PFSK-1 (cell line): ENCODE results near the gene NFIC.

Experiments used
- FOXP2 ChIP-seq: optimal IDR thresholded peaks from 2 replicates; pipeline ENCODE3; 2011; ENCODE audit warnings: borderline replicate concordance, control low read depth, inconsistent platforms; ENCODE audit not compliant: insufficient read depth; ENCODE audit errors: extremely low read length, extremely low read depth
- POLR2AphosphoS5 ChIP-seq: IDR thresholded peaks from 2 replicates; pipeline ENCODE4 v1.6.1; 2012; ENCODE audit warnings: low read depth, mild to moderate bottlenecking, control low read depth, low read length, moderate library complexity
- REST ChIP-seq, 2 experiments: IDR thresholded peaks; 2 replicates each; pipeline versions ENCODE4 v1.6.1 to v1.8.0; 2011 to 2012; ENCODE audit warnings: low read depth in 2 of 2, low read length in 2 of 2, control low read depth in 1 of 2, inconsistent platforms in 1 of 2, mild to moderate bottlenecking in 1 of 2, moderate library complexity in 1 of 2; ENCODE audit not compliant: insufficient read depth in 1 of 2
- SIN3A ChIP-seq: IDR thresholded peaks from 2 replicates; pipeline ENCODE4 v1.6.1; 2012; ENCODE audit warnings: mild to moderate bottlenecking, low read length, moderate library complexity, borderline replicate concordance; ENCODE audit not compliant: insufficient read depth
- TAF1 ChIP-seq: IDR thresholded peaks from 2 replicates; pipeline ENCODE4 v1.6.1; 2012; ENCODE audit warnings: low read length, control low read depth, borderline replicate concordance; ENCODE audit not compliant: insufficient read depth

DNA sequence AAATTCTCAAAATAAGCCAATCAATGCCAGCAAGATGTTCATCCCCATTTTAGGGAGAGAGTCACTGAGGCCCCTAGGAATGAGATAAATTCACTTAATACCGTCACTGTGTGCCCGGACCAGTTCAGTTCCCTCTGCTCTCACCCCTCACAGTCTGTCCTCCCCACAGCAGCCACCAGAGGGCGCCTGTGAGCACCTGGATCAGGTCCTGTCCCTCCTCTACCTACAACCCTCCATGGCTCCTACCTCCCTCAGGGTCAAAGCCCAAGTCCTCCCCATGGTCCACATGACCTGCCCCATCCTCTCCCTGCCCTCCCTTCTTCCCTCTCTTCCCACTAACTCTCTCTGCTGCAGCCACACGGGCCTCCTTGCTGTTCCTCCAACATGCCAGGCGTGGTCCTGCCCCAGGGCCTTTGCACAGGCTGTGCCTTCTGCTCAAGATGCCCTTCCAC, 42.0 kb upstream of the NFIC start:
- TF ChIP-seq POLR2AphosphoS5, result no peak
- TF ChIP-seq TAF1, result no peak
- TF ChIP-seq SIN3A, result no peak
- no peak for TF ChIP-seq REST (IDR thresholded peaks at IDR 0.05; ENCODE audit: insufficient read depth in 1 of 2, low read depth in 2 of 2, low read length in 2 of 2)
- TF ChIP-seq FOXP2, result no peak
